Measurements from ENCODE around the gene AKAP12. TPM values are rescaled to one million over a fixed set of nuclear protein-coding genes. Genes with fewer than 3 reads are reported as not detected.

Gene AKAP12
- total RNA-seq, 1 donor from 2014 or later: 10.6 TPM

GRCh38 chr6:151263967-151264366 is 24.2 kb downstream of the AKAP12 start:
- no peak overlapping the region for H3K4me3 Mint-ChIP-seq (ENCODE audit: low read depth)
- TF ChIP-seq CTCF (IDR thresholded peaks at IDR 0.05; ENCODE audit: unreplicated experiment): no peak
- no peak for DNase-seq (ENCODE audit: low spot score, unreplicated experiment)
- H3K36me3 Mint-ChIP-seq (ENCODE audit: insufficient read depth): peaks cover 2% of the 10 kb centered on the region
- peak overlapping the region; percentile 64 for H3K27ac Mint-ChIP-seq
- peaks cover 3% of the 10 kb centered on the region for H3K4me1 Mint-ChIP-seq (ENCODE audit: low read depth)
- no peaks in the 10 kb centered on the region for H3K9me3 Mint-ChIP-seq (ENCODE audit: low read depth)
- peaks cover 28% of the 10 kb centered on the region for H3K27me3 Mint-ChIP-seq

GRCh38 chr6:151265282-151265681 is 25.5 kb downstream of the AKAP12 start:
- H3K9me3 Mint-ChIP-seq (ENCODE audit: low read depth): no peaks in the 10 kb centered on the region
- H3K4me3 Mint-ChIP-seq (ENCODE audit: low read depth): no peak overlapping the region
- no peak overlapping the region for H3K27ac Mint-ChIP-seq
- peaks cover 28% of the 10 kb centered on the region for H3K27me3 Mint-ChIP-seq
- DNase-seq (ENCODE audit: low spot score, unreplicated experiment): no peak
- H3K36me3 Mint-ChIP-seq (ENCODE audit: insufficient read depth): peaks cover 2% of the 10 kb centered on the region
- peaks cover 3% of the 10 kb centered on the region for H3K4me1 Mint-ChIP-seq (ENCODE audit: low read depth)
- no peak for TF ChIP-seq CTCF (IDR thresholded peaks at IDR 0.05; ENCODE audit: unreplicated experiment)

GRCh38 chr6:151269321-151269995 is 29.7 kb downstream of the AKAP12 start:
- Mint-ChIP-seq H3K4me3 (ENCODE audit: low read depth) (no peak overlapping the region), H3K27ac (no peak overlapping the region), H3K9me3 (ENCODE audit: low read depth) (no peaks in the 10 kb centered on the region), H3K36me3 (ENCODE audit: insufficient read depth) (no peaks in the 10 kb centered on the region), H3K27me3 (peaks cover 31% of the 10 kb centered on the region), H3K4me1 (ENCODE audit: low read depth) (peaks cover 3% of the 10 kb centered on the region)
- no peak for TF ChIP-seq CTCF (IDR thresholded peaks at IDR 0.05; ENCODE audit: unreplicated experiment)
- DNase-seq (ENCODE audit: low spot score, unreplicated experiment): no peak

- no peak for TF ChIP-seq CTCF (IDR thresholded peaks at IDR 0.05; ENCODE audit: unreplicated experiment)
- Mint-ChIP-seq H3K27me3 (peaks cover 22% of the 10 kb centered on the region), H3K4me3 (ENCODE audit: low read depth) (no peak overlapping the region), H3K9me3 (ENCODE audit: low read depth) (no peaks in the 10 kb centered on the region), H3K36me3 (ENCODE audit: insufficient read depth) (no peaks in the 10 kb centered on the region), H3K4me1 (ENCODE audit: low read depth) (peaks cover 11% of the 10 kb centered on the region), H3K27ac (no peak overlapping the region)
- no peak for DNase-seq (ENCODE audit: low spot score, unreplicated experiment)
Measured at GRCh38 chr6:151275121-151275520, 35.4 kb downstream of the AKAP12 start.

- H3K27me3 Mint-ChIP-seq: peaks cover 23% of the 10 kb centered on the region
- no peak overlapping the region for H3K4me3 Mint-ChIP-seq (ENCODE audit: low read depth)
- DNase-seq (ENCODE audit: low spot score, unreplicated experiment): no peak
- peaks cover 11% of the 10 kb centered on the region for H3K4me1 Mint-ChIP-seq (ENCODE audit: low read depth)
- no peaks in the 10 kb centered on the region for H3K36me3 Mint-ChIP-seq (ENCODE audit: insufficient read depth)
- H3K9me3 Mint-ChIP-seq (ENCODE audit: low read depth): no peaks in the 10 kb centered on the region
- H3K27ac Mint-ChIP-seq: no peak overlapping the region
- no peak for TF ChIP-seq CTCF (IDR thresholded peaks at IDR 0.05; ENCODE audit: unreplicated experiment)
Measured at GRCh38 chr6:151275566-151275965, 35.8 kb downstream of the AKAP12 start.
